Ishikawa (cell line): ENCODE measurements around the gene HS2ST1.

Experiments used
- CEBPB ChIP-seq: IDR thresholded peaks from 2 replicates; pipeline ENCODE4 v1.6.1; 2012
- CREB1 ChIP-seq: IDR thresholded peaks from 2 replicates; pipeline ENCODE4 v1.6.1; 2012; ENCODE audit warnings: low read depth
- EGR1 ChIP-seq: IDR thresholded peaks from 2 replicates; pipeline ENCODE4 v1.6.1; 2012
- EP300 ChIP-seq: IDR thresholded peaks from 2 replicates; pipeline ENCODE4 v1.6.1; 2012; ENCODE audit warnings: borderline replicate concordance
- FOXM1 ChIP-seq: IDR thresholded peaks from 2 replicates; pipeline ENCODE4 v1.6.1; 2012; ENCODE audit warnings: low read depth, borderline replicate concordance
- MAX ChIP-seq: IDR thresholded peaks from 2 replicates; pipeline ENCODE4 v1.6.1; 2012
- NFIC ChIP-seq: IDR thresholded peaks from 2 replicates; pipeline ENCODE4 v1.6.1; 2012
- RAD21 ChIP-seq: IDR thresholded peaks from 2 replicates; pipeline ENCODE4 v1.6.1; 2012; ENCODE audit warnings: low read depth
- TAF1 ChIP-seq: IDR thresholded peaks from 2 replicates; pipeline ENCODE4 v1.6.1; 2012; ENCODE audit warnings: low read depth, mild to moderate bottlenecking
- TCF12 ChIP-seq: IDR thresholded peaks from 2 replicates; pipeline ENCODE4 v1.6.1; 2012; ENCODE audit warnings: low read depth
- TEAD4 ChIP-seq: IDR thresholded peaks from 2 replicates; pipeline ENCODE4 v1.6.1; 2012
- USF1 ChIP-seq: IDR thresholded peaks from 2 replicates; pipeline ENCODE4 v1.6.1; 2012
- YY1 ChIP-seq: IDR thresholded peaks from 2 replicates; pipeline ENCODE4 v1.6.1; 2012; ENCODE audit warnings: low read depth
- ZBTB7A ChIP-seq: IDR thresholded peaks from 2 replicates; pipeline ENCODE4 v1.6.1; 2012; ENCODE audit warnings: low read depth
- TF ChIP-seq, protein P1 (sequence below): IDR thresholded peaks from 2 replicates; pipeline ENCODE4 v1.6.1; 2012; ENCODE audit warnings: low read depth, mild to moderate bottlenecking

HS2ST1 gene

GRCh38 chr1:87017998-87018672 lies 103.7 kb downstream of the HS2ST1 start:
- no peak for TF ChIP-seq FOXM1
- TF ChIP-seq TCF12 = no peak
- TF ChIP-seq YY1 = no peak
- TF ChIP-seq EP300 = no peak
- no peak for TF ChIP-seq ZBTB7A
- TF ChIP-seq RAD21 = no peak
- TF ChIP-seq, protein P1, sequence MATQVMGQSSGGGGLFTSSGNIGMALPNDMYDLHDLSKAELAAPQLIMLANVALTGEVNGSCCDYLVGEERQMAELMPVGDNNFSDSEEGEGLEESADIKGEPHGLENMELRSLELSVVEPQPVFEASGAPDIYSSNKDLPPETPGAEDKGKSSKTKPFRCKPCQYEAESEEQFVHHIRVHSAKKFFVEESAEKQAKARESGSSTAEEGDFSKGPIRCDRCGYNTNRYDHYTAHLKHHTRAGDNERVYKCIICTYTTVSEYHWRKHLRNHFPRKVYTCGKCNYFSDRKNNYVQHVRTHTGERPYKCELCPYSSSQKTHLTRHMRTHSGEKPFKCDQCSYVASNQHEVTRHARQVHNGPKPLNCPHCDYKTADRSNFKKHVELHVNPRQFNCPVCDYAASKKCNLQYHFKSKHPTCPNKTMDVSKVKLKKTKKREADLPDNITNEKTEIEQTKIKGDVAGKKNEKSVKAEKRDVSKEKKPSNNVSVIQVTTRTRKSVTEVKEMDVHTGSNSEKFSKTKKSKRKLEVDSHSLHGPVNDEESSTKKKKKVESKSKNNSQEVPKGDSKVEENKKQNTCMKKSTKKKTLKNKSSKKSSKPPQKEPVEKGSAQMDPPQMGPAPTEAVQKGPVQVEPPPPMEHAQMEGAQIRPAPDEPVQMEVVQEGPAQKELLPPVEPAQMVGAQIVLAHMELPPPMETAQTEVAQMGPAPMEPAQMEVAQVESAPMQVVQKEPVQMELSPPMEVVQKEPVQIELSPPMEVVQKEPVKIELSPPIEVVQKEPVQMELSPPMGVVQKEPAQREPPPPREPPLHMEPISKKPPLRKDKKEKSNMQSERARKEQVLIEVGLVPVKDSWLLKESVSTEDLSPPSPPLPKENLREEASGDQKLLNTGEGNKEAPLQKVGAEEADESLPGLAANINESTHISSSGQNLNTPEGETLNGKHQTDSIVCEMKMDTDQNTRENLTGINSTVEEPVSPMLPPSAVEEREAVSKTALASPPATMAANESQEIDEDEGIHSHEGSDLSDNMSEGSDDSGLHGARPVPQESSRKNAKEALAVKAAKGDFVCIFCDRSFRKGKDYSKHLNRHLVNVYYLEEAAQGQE = no peak
- TF ChIP-seq MAX = no peak
- no peak for TF ChIP-seq EGR1
- no peak for TF ChIP-seq CREB1
- TF ChIP-seq NFIC = no peak
- TF ChIP-seq CEBPB = no peak
- no peak for TF ChIP-seq USF1

GRCh38 chr1:87023326-87023725 lies 108.9 kb downstream of the HS2ST1 start:
- TF ChIP-seq YY1 = no peak
- TF ChIP-seq ZBTB7A = no peak
- TF ChIP-seq RAD21 = no peak
- TF ChIP-seq USF1 = no peak
- no peak for TF ChIP-seq TEAD4

- no peak for TF ChIP-seq YY1
- peak; percentile 62 for TF ChIP-seq RAD21
Measured at GRCh38 chr1:87024936-87025540, 110.6 kb downstream of the HS2ST1 start.

DNA sequence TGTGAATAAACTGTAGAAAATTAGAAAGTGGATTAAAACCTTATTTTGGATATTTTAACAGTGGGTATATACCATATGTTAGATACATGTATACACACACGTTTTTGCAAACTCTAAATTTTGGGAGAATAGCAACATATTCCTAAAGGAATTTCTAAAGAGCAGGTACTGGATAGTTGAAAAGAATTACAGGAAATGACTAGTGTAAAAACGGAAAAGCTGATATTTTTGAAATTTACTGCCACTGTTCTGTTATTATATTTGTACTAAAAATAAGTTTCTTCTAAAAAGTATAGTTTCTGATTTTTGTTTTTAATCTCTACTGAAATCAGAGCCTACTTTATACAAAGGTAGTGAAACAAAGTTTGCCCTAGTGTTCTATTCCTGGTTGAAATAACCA lies 114.1 kb downstream of the HS2ST1 start:
- TF ChIP-seq TAF1 = no peak
- no peak for TF ChIP-seq USF1
- no peak for TF ChIP-seq ZBTB7A
- no peak for TF ChIP-seq TEAD4
- no peak for TF ChIP-seq MAX
- no peak for TF ChIP-seq TCF12
- no peak for TF ChIP-seq CEBPB
- no peak for TF ChIP-seq NFIC
- TF ChIP-seq EGR1 = no peak
- no peak for TF ChIP-seq EP300
- TF ChIP-seq CREB1 = no peak
- no peak for TF ChIP-seq FOXM1

- TF ChIP-seq CREB1 (no peak), NFIC (no peak), EP300 (no peak), CEBPB (no peak)
Measured at GRCh38 chr1:87030740-87031690, 116.6 kb downstream of the HS2ST1 start.

- no peak for TF ChIP-seq TCF12
Measured at GRCh38 chr1:87034351-87034750, 119.9 kb downstream of the HS2ST1 start.

DNA sequence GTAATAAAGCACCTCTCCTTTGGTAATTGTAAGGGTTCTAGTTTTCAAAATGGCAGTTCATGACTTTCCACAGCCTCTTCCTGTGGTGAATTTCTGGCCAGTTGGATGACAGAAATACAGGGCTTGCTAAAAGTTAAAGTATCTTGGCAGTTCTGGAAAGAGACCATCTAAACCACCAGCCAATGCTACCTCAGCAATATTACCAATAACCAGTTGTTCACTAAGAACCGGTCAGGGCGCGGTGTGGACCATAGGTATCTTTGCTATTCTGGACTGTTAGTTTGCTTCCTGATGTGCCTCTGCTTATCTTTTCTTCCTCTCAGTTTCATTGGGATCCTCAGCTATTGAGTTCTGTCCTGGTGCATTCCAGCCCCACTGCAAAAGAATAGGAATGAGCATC lies 124.7 kb downstream of the HS2ST1 start:
- TF ChIP-seq FOXM1 (no peak), USF1 (no peak), CREB1 (no peak), MAX (no peak), CEBPB (no peak), EP300 (no peak), NFIC (no peak), TEAD4 (no peak), TCF12 (no peak), EGR1 (no peak), YY1 (no peak), ZBTB7A (no peak), RAD21 (no peak)
